ENCODE results near the gene HMX3.
A peak's percentile ranks its signal among the peaks of the same experiment; 100 is the strongest.

The HMX3 gene

GRCh38 chr10:123135415-123136141 is at the start of gene HMX3:
HMX3 (plus strand) TSS chr10:123135970; CDS start chr10:123136051, 81 bp downstream.
- DNase-seq = no peak

GRCh38 chr10:123086281-123086680 is 49.5 kb upstream of the HMX3 start:
- DNase-seq = no peak

- no peak for DNase-seq
Measured at GRCh38 chr10:123087348-123087747, 48.4 kb upstream of the HMX3 start.

- no peak for DNase-seq
Measured at GRCh38 chr10:123087786-123088185, 48.0 kb upstream of the HMX3 start.

GRCh38 chr10:123092635-123093414 is 42.9 kb upstream of the HMX3 start:
- DNase-seq = no peak

GRCh38 chr10:123093489-123093888 is 42.3 kb upstream of the HMX3 start:
- no peak for DNase-seq

DNA sequence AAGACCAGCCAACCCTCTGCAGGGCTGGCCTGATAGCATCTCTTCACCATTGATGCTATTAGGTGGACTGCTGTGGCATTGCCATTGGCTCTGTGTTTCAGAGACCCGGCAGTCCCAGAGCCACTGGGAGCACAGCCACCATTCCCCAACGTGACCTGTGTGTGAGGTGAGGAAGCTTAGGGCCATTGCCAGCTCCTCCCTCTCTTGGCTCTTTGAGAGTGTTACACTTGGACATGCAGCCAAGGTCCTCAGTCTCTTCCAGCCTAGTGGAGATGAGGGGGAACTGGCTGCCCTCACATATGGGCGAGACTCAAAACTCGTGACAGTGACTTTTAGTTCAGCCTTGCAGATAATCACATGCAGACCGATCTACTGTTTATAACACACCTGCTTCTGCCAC is 39.3 kb upstream of the HMX3 start:
- DNase-seq = no peak

- DNase-seq = no peak
Measured at GRCh38 chr10:123097039-123097438, 38.7 kb upstream of the HMX3 start.

- no peak for DNase-seq
Measured at GRCh38 chr10:123100030-123100762, 35.6 kb upstream of the HMX3 start.

GRCh38 chr10:123101872-123102271 is 33.9 kb upstream of the HMX3 start:
- DNase-seq = no peak

DNA sequence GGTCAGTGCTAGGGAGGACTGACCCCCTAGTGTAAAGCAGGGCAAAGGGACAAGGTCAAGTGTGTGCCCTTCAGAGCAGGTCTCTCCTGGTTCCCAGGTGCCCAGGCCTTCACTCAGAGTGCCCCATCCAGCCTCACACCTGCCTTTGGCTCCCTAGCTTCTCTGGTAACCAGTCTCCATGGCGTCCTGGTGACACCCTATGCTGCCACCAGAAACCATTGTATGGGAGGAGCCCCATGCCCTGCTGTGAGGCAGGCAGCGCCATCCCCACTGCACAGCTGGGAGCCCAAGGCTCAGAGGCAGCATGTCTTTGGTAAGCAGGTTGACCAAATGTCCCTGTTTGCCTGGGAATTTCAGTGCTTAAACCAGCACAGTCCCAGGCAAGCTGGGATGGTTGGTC is 33.1 kb upstream of the HMX3 start:
- no peak for DNase-seq

- DNase-seq = no peak
Measured at GRCh38 chr10:123103944-123104343, 31.8 kb upstream of the HMX3 start.

DNA sequence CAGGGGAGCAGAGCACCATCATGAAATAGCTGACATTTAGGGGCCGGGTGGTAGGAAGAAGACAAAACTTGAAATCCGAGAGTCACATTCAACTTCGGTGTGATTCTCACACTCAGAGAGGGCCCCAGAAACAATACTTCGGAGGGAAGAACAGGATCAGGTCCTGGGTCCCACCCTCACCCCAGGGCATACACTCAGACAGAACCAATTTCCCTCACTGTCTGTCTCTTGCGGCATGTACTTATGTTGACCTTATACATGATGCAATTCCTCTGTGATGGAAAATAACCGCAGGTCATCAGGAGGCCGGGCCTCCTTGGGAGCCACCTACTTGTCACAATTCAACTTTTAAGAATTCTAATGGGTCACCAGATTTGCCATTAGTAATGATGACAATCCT is 26.3 kb upstream of the HMX3 start:
- no peak for DNase-seq

GRCh38 chr10:123117644-123118417 is 17.9 kb upstream of the HMX3 start:
- DNase-seq = no peak

DNA sequence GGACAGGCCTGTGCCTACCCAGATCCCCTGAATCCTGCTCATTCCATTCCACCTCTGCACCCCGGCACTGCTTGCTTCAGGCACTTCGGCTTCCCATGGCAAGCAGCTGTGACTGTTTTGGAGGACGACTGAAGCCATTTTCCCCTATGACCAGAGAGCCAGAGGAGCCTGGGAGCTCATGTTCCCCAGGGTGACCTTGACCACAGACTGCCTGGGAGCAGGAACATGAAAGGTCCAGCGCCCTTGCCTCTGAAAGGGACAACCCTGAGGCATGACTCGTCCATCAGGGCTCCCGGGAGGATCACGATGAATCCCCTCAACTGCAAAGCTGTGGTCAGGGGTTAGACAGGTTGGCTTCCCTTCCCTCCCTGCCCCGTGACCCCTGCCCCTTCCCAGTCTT is 16.7 kb upstream of the HMX3 start:
- no peak for DNase-seq

DNA sequence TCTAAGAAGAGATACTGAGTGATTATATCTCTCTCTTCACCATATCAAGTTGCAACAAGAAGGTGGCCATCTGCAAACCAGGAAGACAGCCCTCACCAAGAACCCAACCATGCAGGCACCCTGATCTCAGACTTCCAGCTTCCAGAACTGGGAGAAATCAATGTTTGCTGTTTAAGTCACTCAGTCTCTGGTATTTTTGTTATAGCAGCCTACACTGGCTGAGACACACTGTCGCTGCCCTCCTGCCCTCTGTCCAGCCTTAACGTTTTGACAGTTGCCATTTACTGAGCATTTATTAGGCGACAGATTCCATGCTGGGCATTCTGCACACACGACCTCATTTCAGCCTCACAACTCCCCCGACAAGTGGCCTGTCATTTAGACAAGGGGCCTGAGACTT is 9.5 kb upstream of the HMX3 start:
- DNase-seq = no peak

DNA sequence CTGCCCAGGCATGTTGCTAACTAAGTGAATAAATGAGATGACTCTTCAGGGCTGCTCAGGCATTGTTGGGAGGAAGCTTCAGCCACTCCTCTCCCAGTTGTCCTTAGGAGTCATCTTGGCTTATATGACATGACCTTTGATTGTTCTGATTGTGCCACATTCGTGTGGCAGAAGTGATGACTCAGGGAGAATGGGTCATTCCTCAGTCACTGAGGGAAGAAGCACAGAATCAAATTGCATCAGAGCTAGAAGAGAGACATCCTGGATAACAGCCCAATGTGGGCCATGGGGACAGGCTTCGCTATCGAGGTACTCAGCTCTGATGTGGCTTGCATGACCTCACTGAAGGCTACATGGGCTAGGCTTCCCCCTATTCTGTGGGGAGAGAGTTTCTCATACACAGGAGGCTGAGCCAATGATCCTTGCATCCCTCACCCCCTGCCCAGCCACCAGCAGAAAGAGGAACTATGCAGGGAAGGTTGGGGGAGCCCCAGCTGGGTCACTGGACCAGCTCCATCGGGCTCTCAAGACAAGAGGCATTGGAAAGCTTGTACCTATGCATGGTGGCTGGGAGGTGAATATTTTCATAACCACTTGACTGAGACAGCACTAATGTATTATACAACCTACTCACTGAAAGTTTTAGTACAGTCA is 6.0 kb upstream of the HMX3 start:
- DNase-seq = no peak

- peak; percentile 54 for DNase-seq
Measured at GRCh38 chr10:123132576-123133477, 2.9 kb upstream of the HMX3 start.

- no peak for DNase-seq
Measured at GRCh38 chr10:123133541-123134342, 2.0 kb upstream of the HMX3 start.

DNA sequence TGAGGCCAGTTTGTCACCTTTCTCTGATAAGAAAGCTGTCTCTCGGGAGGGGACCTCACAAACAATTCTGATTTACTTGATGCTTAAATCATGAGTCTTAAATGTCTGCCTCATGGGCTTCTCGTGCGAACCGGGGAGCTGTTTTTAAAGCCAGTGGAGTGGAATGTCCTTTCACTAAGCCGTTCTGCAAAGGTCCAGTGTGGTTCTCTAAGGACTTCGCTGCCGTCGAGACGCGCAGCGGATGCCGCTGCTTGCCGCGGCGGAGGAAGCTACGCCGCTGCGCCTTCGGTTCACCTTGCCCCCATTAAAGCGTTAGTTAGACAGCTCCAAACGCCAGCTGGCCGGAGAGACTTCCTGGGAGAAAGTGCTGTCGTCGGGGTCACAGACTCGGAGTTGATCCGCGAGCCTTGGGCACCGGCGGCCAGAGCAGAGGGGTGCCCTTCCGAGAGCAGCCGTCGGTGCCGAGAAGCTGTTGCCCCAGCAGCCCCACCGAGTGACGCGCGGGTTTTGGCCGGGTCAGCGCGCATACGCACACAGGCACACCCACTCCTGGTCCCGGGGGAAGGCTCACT is 1.3 kb upstream of the HMX3 start:
- no peak for DNase-seq

Measured in KG1 (cell line).